Measurements from ENCODE around the gene CSGALNACT2. TPM values are rescaled to one million over a fixed set of nuclear protein-coding genes. Genes with fewer than 3 reads are reported as not detected.
"Not testable (repeated sequence)": the region's sequence is repeated elsewhere in the genome, so short reads cannot be mapped to it uniquely, and the experiment has no call there.

Gene CSGALNACT2
- polyA plus RNA-seq, 1 of the 3 experiments (the other 2 are of a cell fraction): 11.5 TPM

- no peak for DNase-seq
- Histone ChIP-seq H3K4me1 (ENCODE audit: control insufficient read depth in 1 of 2, insufficient read depth in 2 of 2, low read depth in 1 of 2, low read length in 1 of 2) (peaks cover 0 to 21% of the 10 kb centered on the region in 2 experiments; a peak in 1 of 4 replicates), H3K36me3 (replicated peaks in 1 of 2; ENCODE audit: control insufficient read depth in 1 of 2, insufficient read depth in 2 of 2, low read length in 1 of 2) (no peaks in the 10 kb centered on the region), H3K27me3 (ENCODE audit: insufficient read depth) (no peaks in the 10 kb centered on the region), H3K9me3 (no peaks in the 10 kb centered on the region), H4K20me1 (ENCODE audit: insufficient read depth) (no peaks in the 10 kb centered on the region), H3K4me3 (ENCODE audit: low read depth in 2 of 2, low read length in 1 of 2) (no peak overlapping the region), H2AFZ (ENCODE audit: low read depth) (no peak overlapping the region), H3K9me2 (no peaks in the 10 kb centered on the region), H3F3A (replicated peaks; ENCODE audit: insufficient read depth) (no peaks in the 10 kb centered on the region), H3K4me2 (no peak overlapping the region), H3K9ac (no peak overlapping the region), H3K27ac (ENCODE audit: low read depth in 2 of 2, low read length in 1 of 2) (no peak overlapping the region), H3K79me2 (ENCODE audit: insufficient read depth) (no peaks in the 10 kb centered on the region)
- no peak for TF ChIP-seq FOXM1 (IDR thresholded peaks at IDR 0.05; ENCODE audit: low read depth)
- CTCF ChIA-PET: interaction anchor here (0.9 to 2.5 kb wide), 2 partner anchors 14 to 42 kb away, joined by 3 to 11 read pairs; no protein-coding TSS in a partner anchor
- POLR2A ChIA-PET: no interaction called here
- WGBS (ENCODE audit: low lambda C conversion rate): 81% methylated on average over 15 of the region's 18 CpGs
Observed at GRCh38 chr10:43218206-43218950, 80.1 kb downstream of the CSGALNACT2 start.

GRCh38 chr10:43218951-43219837 lies 80.9 kb downstream of the CSGALNACT2 start:
- H3K9me3 ChIP-seq: no peaks in the 10 kb centered on the region
- H3K79me2 ChIP-seq (ENCODE audit: insufficient read depth): no peaks in the 10 kb centered on the region
- no peaks in the 10 kb centered on the region for H3K36me3 ChIP-seq (replicated peaks in 1 of 2; ENCODE audit: control insufficient read depth in 1 of 2, insufficient read depth in 2 of 2, low read length in 1 of 2)
- H3K27ac ChIP-seq (ENCODE audit: low read depth in 2 of 2, low read length in 1 of 2): no peak overlapping the region
- peaks cover 0 to 21% of the 10 kb centered on the region in 2 experiments; a peak in 1 of 4 replicates for H3K4me1 ChIP-seq (ENCODE audit: control insufficient read depth in 1 of 2, insufficient read depth in 2 of 2, low read depth in 1 of 2, low read length in 1 of 2)
- H3K9me2 ChIP-seq: no peaks in the 10 kb centered on the region
- TF ChIP-seq CHD2 (IDR thresholded peaks at IDR 0.05; ENCODE audit: low read length, partially characterized antibody): no peak
- no peak for TF ChIP-seq NFIC (IDR thresholded peaks at IDR 0.05; ENCODE audit: borderline replicate concordance)
- TF ChIP-seq, protein P1, sequence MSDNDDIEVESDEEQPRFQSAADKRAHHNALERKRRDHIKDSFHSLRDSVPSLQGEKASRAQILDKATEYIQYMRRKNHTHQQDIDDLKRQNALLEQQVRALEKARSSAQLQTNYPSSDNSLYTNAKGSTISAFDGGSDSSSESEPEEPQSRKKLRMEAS (IDR thresholded peaks at IDR 0.05; ENCODE audit: low read depth): no peak
- H3K4me3 ChIP-seq (ENCODE audit: low read depth in 2 of 2, low read length in 1 of 2): no peak overlapping the region
- ChIA-PET POLR2A (no interaction called here), CTCF (interaction anchor here (0.9 to 2.5 kb wide), 2 partner anchors 15 to 42 kb away, joined by 3 to 11 read pairs; no protein-coding TSS in a partner anchor)
- H3K4me2 ChIP-seq: no peak overlapping the region
- no peaks in the 10 kb centered on the region for H3K27me3 ChIP-seq (ENCODE audit: insufficient read depth)
- H4K20me1 ChIP-seq (ENCODE audit: insufficient read depth): no peaks in the 10 kb centered on the region
- DNase-seq: peak; percentile 76
- H3F3A ChIP-seq (replicated peaks; ENCODE audit: insufficient read depth): no peaks in the 10 kb centered on the region
- no peak overlapping the region for H2AFZ ChIP-seq (ENCODE audit: low read depth)
- H3K9ac ChIP-seq: no peak overlapping the region
- WGBS (ENCODE audit: low lambda C conversion rate): 71% methylated on average over 11 of the region's 18 CpGs

- no peaks in the 10 kb centered on the region for H3K9me2 ChIP-seq
- ChIA-PET CTCF (interaction anchor here (2.5 kb wide), 1 partner anchor 15 kb away, joined by 11 read pairs; no protein-coding TSS in a partner anchor), POLR2A (no interaction called here)
- no peaks in the 10 kb centered on the region for H3K79me2 ChIP-seq (ENCODE audit: insufficient read depth)
- H3K27ac ChIP-seq (ENCODE audit: low read depth in 2 of 2, low read length in 1 of 2): no peak overlapping the region
- no peaks in the 10 kb centered on the region for H3K27me3 ChIP-seq (ENCODE audit: insufficient read depth)
- H3K9me3 ChIP-seq: no peaks in the 10 kb centered on the region
- no peak overlapping the region for H2AFZ ChIP-seq (ENCODE audit: low read depth)
- no peak overlapping the region for H3K4me2 ChIP-seq
- no peaks in the 10 kb centered on the region for H3K36me3 ChIP-seq (replicated peaks in 1 of 2; ENCODE audit: control insufficient read depth in 1 of 2, insufficient read depth in 2 of 2, low read length in 1 of 2)
- no peaks in the 10 kb centered on the region for H3F3A ChIP-seq (replicated peaks; ENCODE audit: insufficient read depth)
- H3K4me1 ChIP-seq (ENCODE audit: control insufficient read depth in 1 of 2, insufficient read depth in 2 of 2, low read depth in 1 of 2, low read length in 1 of 2): peaks cover 0 to 21% of the 10 kb centered on the region in 2 experiments; a peak in 1 of 4 replicates
- no peaks in the 10 kb centered on the region for H4K20me1 ChIP-seq (ENCODE audit: insufficient read depth)
- no peak overlapping the region for H3K4me3 ChIP-seq (ENCODE audit: low read depth in 2 of 2, low read length in 1 of 2)
- TF ChIP-seq RCOR1 (IDR thresholded peaks at IDR 0.05; ENCODE audit: low read length) (no peak), MEF2A (IDR thresholded peaks at IDR 0.05; ENCODE audit: borderline replicate concordance, low read depth) (no peak), NRF1 (IDR thresholded peaks at IDR 0.05; ENCODE audit: low read depth, low read length) (no peak), FOXJ3 (CRISPR knock-in tag; IDR thresholded peaks at IDR 0.05) (no peak), ELF1 (IDR thresholded peaks at IDR 0.05) (no peak), SMC3 (IDR thresholded peaks at IDR 0.05; ENCODE audit: low read depth, low read length) (no peak), FOSL2 (IDR thresholded peaks at IDR 0.05; ENCODE audit: borderline replicate concordance, low read depth) (no peak)
- 14% methylated on average over 1 of the region's 5 CpGs for WGBS (ENCODE audit: low lambda C conversion rate)
- DNase-seq: peak; percentile 62
- H3K9ac ChIP-seq: no peak overlapping the region
Observed at GRCh38 chr10:43219848-43220247, 81.6 kb downstream of the CSGALNACT2 start.

GRCh38 chr10:43220251-43220650 lies 82.0 kb downstream of the CSGALNACT2 start:
- H3K27me3 ChIP-seq (ENCODE audit: insufficient read depth); H3K79me2 ChIP-seq (ENCODE audit: insufficient read depth); H3K36me3 ChIP-seq (replicated peaks in 1 of 2; ENCODE audit: control insufficient read depth in 1 of 2, insufficient read depth in 2 of 2, low read length in 1 of 2); H3K9me3 ChIP-seq; H2AFZ ChIP-seq (ENCODE audit: low read depth); H3F3A ChIP-seq (replicated peaks; ENCODE audit: insufficient read depth); POLR2A ChIA-PET; H3K4me3 ChIP-seq (ENCODE audit: low read depth in 2 of 2, low read length in 1 of 2); DNase-seq; H4K20me1 ChIP-seq (ENCODE audit: insufficient read depth); H3K4me2 ChIP-seq; H3K9ac ChIP-seq; H3K27ac ChIP-seq (ENCODE audit: low read depth in 2 of 2, low read length in 1 of 2); H3K9me2 ChIP-seq: not testable (repeated sequence)
- CTCF ChIA-PET: interaction anchor here (2.5 kb wide), 1 partner anchor 16 kb away, joined by 11 read pairs; no protein-coding TSS in a partner anchor
- WGBS (ENCODE audit: low lambda C conversion rate): 62% methylated on average over 4 of the region's 6 CpGs
- H3K4me1 ChIP-seq (ENCODE audit: control insufficient read depth in 1 of 2, insufficient read depth in 2 of 2, low read depth in 1 of 2, low read length in 1 of 2): peaks cover 0 to 19% of the 10 kb centered on the region in 2 experiments; a peak in 1 of 4 replicates

All from SK-N-SH (cell line).